ENCODE measurements around the gene OPCML. TPM values are rescaled to one million over a fixed set of nuclear protein-coding genes. Genes with fewer than 3 reads are reported as not detected.

Gene OPCML
- total RNA-seq, 1 experiment from 2014 or later = 0.13 TPM

GRCh38 chr11:132636523-132636922 lies 895.8 kb downstream of the OPCML start:
- Histone ChIP-seq H3K9me3 (ENCODE audit: low read depth, low read length, poor library complexity, severe bottlenecking) (peaks cover 4% of the 10 kb centered on the region), H3K4me3 (ENCODE audit: low read depth, low read length, poor library complexity, severe bottlenecking) (no peak overlapping the region), H3K4me1 (ENCODE audit: insufficient read depth, low read length, poor library complexity, severe bottlenecking) (no peaks in the 10 kb centered on the region), H3K27me3 (replicated peaks; ENCODE audit: insufficient read depth, low read depth, low read length, poor library complexity) (no peaks in the 10 kb centered on the region), H3K36me3 (ENCODE audit: insufficient read depth, low read length, poor library complexity, severe bottlenecking) (no peaks in the 10 kb centered on the region), H3K27ac (ENCODE audit: low read depth, low read length, poor library complexity, severe bottlenecking) (no peak overlapping the region)
- DNase-seq (ENCODE audit: low spot score) = no peak
- TF ChIP-seq CTCF (conservative IDR thresholded peaks at IDR 0.05; ENCODE audit: low read depth, low read length) (no peak), EZH2 (IDR thresholded peaks at IDR 0.05; ENCODE audit: borderline replicate concordance, low read depth, low read length, poor library complexity, severe bottlenecking) (no peak)
- intact Hi-C loops (cut with micrococcal nuclease; ENCODE audit: unreplicated experiment) = no loop called here
- CTCF ChIA-PET = no interaction called here
- no TSS peak for BruUV-seq (replicated peaks)
- POLR2A ChIA-PET (ENCODE audit: low non-redundant PET) = no interaction called here

GRCh38 chr11:132632641-132633124 lies 899.6 kb downstream of the OPCML start:
- no TSS peak for BruUV-seq (replicated peaks)
- Histone ChIP-seq H3K4me1 (ENCODE audit: insufficient read depth, low read length, poor library complexity, severe bottlenecking) (no peaks in the 10 kb centered on the region), H3K4me3 (ENCODE audit: low read depth, low read length, poor library complexity, severe bottlenecking) (no peak overlapping the region), H3K27ac (ENCODE audit: low read depth, low read length, poor library complexity, severe bottlenecking) (no peak overlapping the region), H3K9me3 (ENCODE audit: low read depth, low read length, poor library complexity, severe bottlenecking) (peaks cover 21% of the 10 kb centered on the region), H3K36me3 (ENCODE audit: insufficient read depth, low read length, poor library complexity, severe bottlenecking) (no peaks in the 10 kb centered on the region), H3K27me3 (replicated peaks; ENCODE audit: insufficient read depth, low read depth, low read length, poor library complexity) (peaks cover 10% of the 10 kb centered on the region)
- TF ChIP-seq EZH2 (IDR thresholded peaks at IDR 0.05; ENCODE audit: borderline replicate concordance, low read depth, low read length, poor library complexity, severe bottlenecking) (no peak), CTCF (conservative IDR thresholded peaks at IDR 0.05; ENCODE audit: low read depth, low read length) (no peak)
- POLR2A ChIA-PET (ENCODE audit: low non-redundant PET) = no interaction called here
- DNase-seq (ENCODE audit: low spot score) = peak; percentile 61
- intact Hi-C loops (cut with micrococcal nuclease; ENCODE audit: unreplicated experiment) = no loop called here
- CTCF ChIA-PET = no interaction called here

GRCh38 chr11:132631989-132632388 lies 900.3 kb downstream of the OPCML start:
- Histone ChIP-seq H3K4me3 (ENCODE audit: low read depth, low read length, poor library complexity, severe bottlenecking) (no peak overlapping the region), H3K36me3 (ENCODE audit: insufficient read depth, low read length, poor library complexity, severe bottlenecking) (no peaks in the 10 kb centered on the region), H3K27me3 (replicated peaks; ENCODE audit: insufficient read depth, low read depth, low read length, poor library complexity) (peaks cover 10% of the 10 kb centered on the region), H3K9me3 (ENCODE audit: low read depth, low read length, poor library complexity, severe bottlenecking) (peaks cover 26% of the 10 kb centered on the region), H3K27ac (ENCODE audit: low read depth, low read length, poor library complexity, severe bottlenecking) (no peak overlapping the region), H3K4me1 (ENCODE audit: insufficient read depth, low read length, poor library complexity, severe bottlenecking) (no peaks in the 10 kb centered on the region)
- ChIA-PET POLR2A (ENCODE audit: low non-redundant PET) (no interaction called here), CTCF (no interaction called here)
- intact Hi-C loops (cut with micrococcal nuclease; ENCODE audit: unreplicated experiment) = no loop called here
- no peak for DNase-seq (ENCODE audit: low spot score)
- no TSS peak for BruUV-seq (replicated peaks)
- TF ChIP-seq CTCF (conservative IDR thresholded peaks at IDR 0.05; ENCODE audit: low read depth, low read length) (no peak), EZH2 (IDR thresholded peaks at IDR 0.05; ENCODE audit: borderline replicate concordance, low read depth, low read length, poor library complexity, severe bottlenecking) (no peak)

Data from A673 (cell line).